ENCODE data around the gene PTDSS2.

The PTDSS2 gene

DNA sequence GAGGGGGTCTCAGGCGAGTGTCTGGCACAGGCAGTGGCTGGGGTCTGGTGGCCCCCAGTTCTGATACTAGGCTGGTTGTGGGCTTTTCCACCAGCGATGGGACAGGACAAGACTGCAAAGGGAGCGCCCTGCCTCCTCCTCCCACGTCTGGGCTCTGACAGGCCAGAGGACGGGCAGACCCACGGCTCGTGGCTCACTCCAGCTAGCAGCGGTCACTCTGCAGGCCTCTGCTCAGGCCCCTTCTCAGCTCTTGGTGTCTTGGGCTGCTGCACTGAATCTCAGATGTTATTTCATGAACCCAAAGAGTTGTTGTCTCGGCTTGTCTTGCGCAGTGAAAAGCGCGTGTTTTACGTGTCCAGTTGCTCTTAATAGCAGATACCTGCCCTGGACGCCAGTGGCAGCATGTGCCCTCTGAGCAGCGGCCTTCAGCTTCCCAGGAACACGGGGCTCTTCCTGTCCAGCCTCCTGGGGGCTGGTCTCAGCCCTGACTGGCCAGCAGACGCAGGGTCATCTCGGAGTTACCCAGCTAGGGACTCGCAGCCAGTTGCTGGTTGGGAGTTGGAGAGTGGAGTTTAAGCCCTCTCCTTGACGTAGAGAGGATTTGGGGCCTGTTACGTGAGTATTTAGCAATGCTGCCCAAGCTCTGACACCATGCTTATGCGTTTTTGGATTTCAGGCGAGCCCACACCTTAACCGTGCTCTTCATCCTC is 9.6 kb downstream of the PTDSS2 start:
- DNase-seq (ENCODE audit: low spot score), result no peak
- Histone ChIP-seq H3K4me3 (no peak overlapping the region), H3K27ac (peak overlapping the region; percentile 50 to 57)
- no peak for TF ChIP-seq CTCF (IDR thresholded peaks at IDR 0.05)

DNA sequence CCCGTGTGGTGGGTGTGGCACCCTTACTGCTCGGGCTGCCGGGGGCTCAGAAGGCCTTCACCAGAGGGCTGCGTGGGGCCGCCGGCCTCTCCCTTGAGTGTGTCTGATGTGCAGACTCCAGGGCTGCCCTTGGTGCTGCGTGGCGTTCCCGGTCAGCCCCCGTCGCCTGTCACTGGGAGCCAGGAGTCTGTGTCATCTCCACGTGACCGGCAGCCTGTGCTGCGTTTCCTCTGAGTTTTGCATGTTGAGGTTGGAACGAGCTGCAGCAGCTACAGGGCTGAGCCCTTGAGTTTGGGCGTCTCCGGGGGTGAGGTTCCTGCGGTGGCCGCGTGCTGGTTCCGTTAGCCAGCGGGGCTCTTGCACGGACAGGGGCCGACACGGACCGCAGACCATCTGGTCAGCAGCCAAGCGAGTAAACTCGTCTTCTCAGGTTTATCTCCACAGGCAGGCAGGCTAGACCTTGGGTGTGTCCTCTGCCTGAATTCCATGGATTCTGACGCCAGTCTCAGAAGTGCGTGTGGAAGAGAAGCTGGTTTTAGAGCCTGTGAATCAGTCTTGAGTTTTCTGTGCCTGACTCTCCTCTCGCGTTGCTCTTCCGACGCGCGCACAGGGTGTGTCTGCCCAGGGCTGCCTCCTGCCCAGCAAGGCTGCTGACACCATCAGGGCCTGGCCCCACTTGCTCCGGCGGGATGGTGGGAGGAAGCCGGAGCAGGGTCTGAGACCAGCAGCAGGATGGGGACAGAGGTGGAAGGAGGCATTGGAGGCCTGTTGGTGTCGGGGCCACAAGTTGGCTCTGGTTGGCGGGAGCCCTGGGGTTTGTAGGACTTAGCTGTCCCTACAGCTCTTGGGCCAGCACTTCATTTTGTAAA is 10.5 kb downstream of the PTDSS2 start:
- no peak for DNase-seq (ENCODE audit: low spot score)
- no peak overlapping the region for H3K4me3 ChIP-seq
- no peak for TF ChIP-seq CTCF (IDR thresholded peaks at IDR 0.05)
- peak overlapping the region; percentile 50 to 57 for H3K27ac ChIP-seq

DNA sequence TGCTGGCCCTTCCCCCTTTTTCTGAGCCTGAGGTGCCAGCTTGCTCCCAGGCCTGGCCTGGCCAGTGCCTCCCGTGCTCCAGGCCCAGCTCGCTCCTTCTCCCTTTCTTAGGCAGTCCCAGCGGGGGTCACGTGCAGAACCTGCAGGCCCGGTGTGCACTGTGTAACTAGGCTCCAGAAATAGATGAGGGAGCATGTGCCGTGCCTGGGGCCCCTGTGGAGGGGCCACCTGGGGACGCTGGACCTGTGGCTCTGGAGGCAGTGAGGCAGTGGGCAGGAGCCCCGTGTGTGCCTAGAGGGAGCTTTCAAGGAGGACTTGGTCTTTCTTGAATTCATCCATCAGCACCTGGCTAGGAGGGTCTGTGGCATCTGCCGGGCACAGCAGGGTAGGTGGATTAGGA is 11.5 kb downstream of the PTDSS2 start:
- no peak for DNase-seq (ENCODE audit: low spot score)
- TF ChIP-seq CTCF (IDR thresholded peaks at IDR 0.05), result no peak
- no peak overlapping the region for H3K4me3 ChIP-seq
- peak overlapping the region in 1 of 2 donors; percentile 50 for H3K27ac ChIP-seq

- no peak for TF ChIP-seq CTCF (IDR thresholded peaks at IDR 0.05)
Observed at GRCh38 chr11:462107-462890, 12.2 kb downstream of the PTDSS2 start.

GRCh38 chr11:464316-464715 is 14.2 kb downstream of the PTDSS2 start:
- H3K27ac ChIP-seq, result no peak overlapping the region
- no peak for TF ChIP-seq CTCF (IDR thresholded peaks at IDR 0.05)
- no peak overlapping the region for H3K4me3 ChIP-seq
- DNase-seq (ENCODE audit: low spot score), result no peak

More at GRCh38 chr11:462107-462890, 12.2 kb downstream of the PTDSS2 start:
- Histone ChIP-seq H3K27ac (no peak overlapping the region), H3K4me3 (no peak overlapping the region)
- DNase-seq (ENCODE audit: low spot score), result no peak

- no peak overlapping the region for H3K4me3 ChIP-seq
- DNase-seq (ENCODE audit: low spot score), result no peak
- H3K27ac ChIP-seq, result no peak overlapping the region
- no peak for TF ChIP-seq CTCF (IDR thresholded peaks at IDR 0.05)
Observed at GRCh38 chr11:465896-466530, 15.9 kb downstream of the PTDSS2 start.

Measured in coronary artery (tissue), 2 donors.